ENCODE data around the gene FAM236D.
"Not testable (repeated sequence)": the region's sequence is repeated elsewhere in the genome, so short reads cannot be mapped to it uniquely, and the experiment has no call there.

DNA sequence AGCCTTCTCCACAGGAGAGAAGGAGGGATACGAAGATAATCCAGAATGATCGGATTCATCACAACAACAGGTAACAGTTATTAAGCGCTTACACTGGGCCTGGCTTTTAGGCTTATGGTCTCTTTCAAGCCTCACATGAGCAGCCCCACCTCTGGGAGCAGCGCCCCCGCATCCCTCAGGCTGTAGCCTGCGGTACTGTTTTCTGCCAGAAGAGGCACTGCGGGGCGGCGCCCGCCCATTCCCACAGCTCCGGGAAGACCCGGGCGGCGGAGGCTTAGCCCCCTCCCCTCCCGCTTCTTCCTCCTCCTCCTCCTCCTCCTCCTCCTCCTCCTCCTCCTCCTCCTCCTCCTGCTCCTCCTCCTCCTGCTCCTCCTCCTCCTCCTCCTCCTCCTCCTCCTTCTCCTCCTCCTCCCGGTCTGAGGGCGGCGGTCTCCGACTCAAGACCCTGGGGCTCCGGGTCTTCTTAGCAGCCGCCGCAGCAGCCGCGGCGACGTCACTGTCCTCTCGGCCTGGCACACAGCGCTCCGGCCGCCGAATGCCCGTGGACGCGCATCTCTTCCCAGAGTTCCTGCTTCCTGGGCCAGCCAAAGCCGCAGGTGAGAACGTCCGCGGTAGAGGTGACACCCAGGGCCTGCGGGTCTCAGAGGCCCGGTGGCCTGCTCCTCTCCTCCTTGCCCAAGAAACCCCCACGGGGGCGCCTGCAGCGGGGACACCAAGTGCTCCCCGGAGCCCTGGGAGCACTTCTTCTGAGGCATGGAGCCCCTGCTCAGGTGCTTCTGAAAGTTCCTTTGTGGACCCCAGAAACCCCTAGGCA lies 31.1 kb downstream of the FAM236D start, which contains the start of gene DMRTC1B:
- TF ChIP-seq, protein P1, sequence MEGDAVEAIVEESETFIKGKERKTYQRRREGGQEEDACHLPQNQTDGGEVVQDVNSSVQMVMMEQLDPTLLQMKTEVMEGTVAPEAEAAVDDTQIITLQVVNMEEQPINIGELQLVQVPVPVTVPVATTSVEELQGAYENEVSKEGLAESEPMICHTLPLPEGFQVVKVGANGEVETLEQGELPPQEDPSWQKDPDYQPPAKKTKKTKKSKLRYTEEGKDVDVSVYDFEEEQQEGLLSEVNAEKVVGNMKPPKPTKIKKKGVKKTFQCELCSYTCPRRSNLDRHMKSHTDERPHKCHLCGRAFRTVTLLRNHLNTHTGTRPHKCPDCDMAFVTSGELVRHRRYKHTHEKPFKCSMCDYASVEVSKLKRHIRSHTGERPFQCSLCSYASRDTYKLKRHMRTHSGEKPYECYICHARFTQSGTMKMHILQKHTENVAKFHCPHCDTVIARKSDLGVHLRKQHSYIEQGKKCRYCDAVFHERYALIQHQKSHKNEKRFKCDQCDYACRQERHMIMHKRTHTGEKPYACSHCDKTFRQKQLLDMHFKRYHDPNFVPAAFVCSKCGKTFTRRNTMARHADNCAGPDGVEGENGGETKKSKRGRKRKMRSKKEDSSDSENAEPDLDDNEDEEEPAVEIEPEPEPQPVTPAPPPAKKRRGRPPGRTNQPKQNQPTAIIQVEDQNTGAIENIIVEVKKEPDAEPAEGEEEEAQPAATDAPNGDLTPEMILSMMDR (IDR thresholded peaks at IDR 0.05; ENCODE audit: low read length): not testable (repeated sequence)
- not testable (repeated sequence) for TF ChIP-seq EZH2 (optimal IDR thresholded peaks at IDR 0.05; ENCODE audit: low read depth, low read length)

Data from MM.1S (cell line).